Measurements from ENCODE around the gene CD2.

CD2 gene

DNA sequence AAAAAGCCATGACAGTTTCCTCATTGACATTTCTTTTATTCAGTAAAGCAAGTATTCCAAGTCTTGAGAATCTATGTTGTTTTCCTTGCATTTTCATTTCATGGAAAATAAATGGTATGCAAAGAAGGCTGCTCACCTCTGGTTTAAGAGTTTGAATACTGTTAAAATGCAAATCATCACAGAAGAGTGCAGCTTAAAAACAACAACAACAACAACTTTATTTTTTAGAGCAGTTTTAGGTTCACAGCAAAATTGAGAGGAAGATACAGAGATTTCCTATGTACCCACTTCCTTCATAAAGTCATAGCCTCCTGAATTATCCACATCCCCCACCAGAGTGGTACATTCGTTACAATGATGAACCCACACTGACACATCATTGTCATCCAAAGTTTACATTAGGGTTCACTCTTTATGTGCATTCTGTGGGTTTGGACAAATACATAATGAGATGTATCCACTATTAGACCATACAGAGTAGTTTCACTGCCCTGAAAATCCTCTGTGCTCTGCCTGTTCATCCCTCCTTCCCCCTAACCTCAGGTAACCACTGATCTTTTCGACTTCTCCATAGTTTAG lies 39.2 kb downstream of the CD2 start:
- DNase-seq (ENCODE audit: low read depth) = no peak
- TF ChIP-seq, protein P1, sequence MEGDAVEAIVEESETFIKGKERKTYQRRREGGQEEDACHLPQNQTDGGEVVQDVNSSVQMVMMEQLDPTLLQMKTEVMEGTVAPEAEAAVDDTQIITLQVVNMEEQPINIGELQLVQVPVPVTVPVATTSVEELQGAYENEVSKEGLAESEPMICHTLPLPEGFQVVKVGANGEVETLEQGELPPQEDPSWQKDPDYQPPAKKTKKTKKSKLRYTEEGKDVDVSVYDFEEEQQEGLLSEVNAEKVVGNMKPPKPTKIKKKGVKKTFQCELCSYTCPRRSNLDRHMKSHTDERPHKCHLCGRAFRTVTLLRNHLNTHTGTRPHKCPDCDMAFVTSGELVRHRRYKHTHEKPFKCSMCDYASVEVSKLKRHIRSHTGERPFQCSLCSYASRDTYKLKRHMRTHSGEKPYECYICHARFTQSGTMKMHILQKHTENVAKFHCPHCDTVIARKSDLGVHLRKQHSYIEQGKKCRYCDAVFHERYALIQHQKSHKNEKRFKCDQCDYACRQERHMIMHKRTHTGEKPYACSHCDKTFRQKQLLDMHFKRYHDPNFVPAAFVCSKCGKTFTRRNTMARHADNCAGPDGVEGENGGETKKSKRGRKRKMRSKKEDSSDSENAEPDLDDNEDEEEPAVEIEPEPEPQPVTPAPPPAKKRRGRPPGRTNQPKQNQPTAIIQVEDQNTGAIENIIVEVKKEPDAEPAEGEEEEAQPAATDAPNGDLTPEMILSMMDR (IDR thresholded peaks at IDR 0.05; ENCODE audit: insufficient read depth, low read depth, low read length, missing control alignments) = no peak

DNA sequence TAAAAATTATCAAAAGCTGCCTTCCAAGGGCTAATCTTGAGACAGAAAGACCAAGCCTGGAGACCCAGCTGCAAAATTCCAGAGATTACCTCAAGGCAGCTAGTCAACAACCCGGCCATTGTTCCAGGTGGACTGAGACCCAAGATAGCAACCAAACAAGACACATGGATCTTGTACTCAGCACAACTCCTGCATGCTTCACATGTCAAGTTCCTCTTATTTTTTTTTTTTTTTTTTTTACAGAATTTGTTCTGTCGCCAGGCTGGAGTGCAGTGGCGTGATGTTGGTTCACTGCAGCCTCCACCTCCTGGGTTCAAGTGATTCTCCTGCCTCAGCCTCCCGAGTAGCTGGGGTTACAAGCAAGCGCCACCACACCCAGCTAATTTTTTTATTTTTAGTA lies 40.1 kb downstream of the CD2 start:
- TF ChIP-seq, protein P1 (IDR thresholded peaks at IDR 0.05; ENCODE audit: insufficient read depth, low read depth, low read length, missing control alignments) = no peak
- no peak for DNase-seq (ENCODE audit: low read depth)
- no peak overlapping the region for H3K4me3 ChIP-seq (ENCODE audit: low read depth, low read length)

More for the DNA sequence above, 39.2 kb downstream of the CD2 start:
- H3K4me3 ChIP-seq (ENCODE audit: low read depth, low read length) = no peak overlapping the region

DNA sequence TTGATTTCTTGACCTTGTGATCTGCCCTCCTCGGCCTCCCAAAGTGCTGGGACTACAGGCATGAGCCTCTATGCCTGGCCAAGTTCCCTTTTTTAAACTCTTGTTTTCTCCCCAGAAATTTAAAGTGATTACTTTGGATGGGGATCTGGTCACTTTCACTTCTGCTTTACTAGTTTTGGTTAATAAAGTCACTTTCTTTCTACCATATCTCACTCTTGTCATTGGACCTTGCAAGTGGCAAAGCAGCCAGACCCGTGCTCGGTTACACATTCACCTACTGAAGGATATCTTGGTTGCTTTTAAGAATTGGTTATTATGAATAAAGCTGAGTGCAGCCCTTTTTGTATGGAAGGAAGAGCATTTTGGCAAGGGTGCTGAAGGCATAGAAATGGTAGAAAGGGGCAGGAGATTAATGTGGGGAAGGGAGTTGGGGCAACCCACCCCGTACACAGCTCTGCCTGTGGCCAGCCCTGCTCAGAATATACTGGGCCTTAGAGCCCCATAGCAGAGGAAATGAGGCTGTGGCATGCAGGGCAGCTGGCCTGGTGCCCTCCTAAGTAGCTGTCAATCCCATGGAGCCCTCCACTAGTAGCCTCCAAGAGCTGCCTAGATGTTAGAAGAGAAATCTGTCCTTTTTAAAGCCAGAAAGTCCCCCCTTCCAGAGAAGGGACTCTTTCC lies 40.7 kb downstream of the CD2 start:
- no peak overlapping the region for H3K4me3 ChIP-seq (ENCODE audit: low read depth, low read length)
- peak; percentile 88 for DNase-seq (ENCODE audit: low read depth)
- TF ChIP-seq, protein P1 (IDR thresholded peaks at IDR 0.05; ENCODE audit: insufficient read depth, low read depth, low read length, missing control alignments) = no peak

DNA sequence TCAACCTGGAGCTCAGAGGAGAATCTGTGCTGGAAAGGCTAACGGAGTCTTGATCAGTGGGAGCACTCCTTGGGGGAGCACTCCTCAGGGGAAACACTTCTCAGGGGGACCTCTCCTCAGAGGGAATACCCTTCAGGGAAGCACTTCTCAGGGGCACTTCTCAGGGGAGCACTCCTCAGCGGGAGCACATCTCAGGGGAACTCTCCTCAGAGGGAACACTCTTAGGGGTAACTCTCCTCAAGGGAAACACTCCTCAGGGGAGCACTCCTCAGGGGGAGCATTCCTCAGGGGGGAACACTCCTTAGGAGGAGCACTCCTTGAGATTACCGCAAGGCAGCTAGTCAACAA lies 41.2 kb downstream of the CD2 start:
- no peak for DNase-seq (ENCODE audit: low read depth)
- TF ChIP-seq, protein P1 (IDR thresholded peaks at IDR 0.05; ENCODE audit: insufficient read depth, low read depth, low read length, missing control alignments) = no peak
- no peak overlapping the region for H3K4me3 ChIP-seq (ENCODE audit: low read depth, low read length)

DNA sequence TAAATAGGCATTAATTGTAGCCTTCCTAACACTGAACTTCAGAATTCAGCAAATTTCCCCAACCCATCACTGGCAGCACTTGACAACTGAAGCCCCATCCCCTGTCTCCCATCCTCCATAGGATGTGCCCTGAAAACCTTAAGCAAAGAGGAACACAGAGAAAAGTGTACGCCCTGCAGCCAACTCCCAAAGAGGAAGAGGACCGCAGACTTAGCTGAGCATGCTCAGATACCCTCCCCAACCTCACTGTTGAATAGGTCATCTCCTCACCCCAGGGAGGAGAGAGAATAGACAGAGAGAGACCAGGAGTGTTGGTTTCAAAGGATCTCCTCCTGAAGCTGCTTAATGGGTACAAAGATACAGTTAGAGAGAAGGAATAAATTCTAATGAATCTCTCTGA lies 50.5 kb downstream of the CD2 start:
- DNase-seq (ENCODE audit: low read depth) = no peak

DNA sequence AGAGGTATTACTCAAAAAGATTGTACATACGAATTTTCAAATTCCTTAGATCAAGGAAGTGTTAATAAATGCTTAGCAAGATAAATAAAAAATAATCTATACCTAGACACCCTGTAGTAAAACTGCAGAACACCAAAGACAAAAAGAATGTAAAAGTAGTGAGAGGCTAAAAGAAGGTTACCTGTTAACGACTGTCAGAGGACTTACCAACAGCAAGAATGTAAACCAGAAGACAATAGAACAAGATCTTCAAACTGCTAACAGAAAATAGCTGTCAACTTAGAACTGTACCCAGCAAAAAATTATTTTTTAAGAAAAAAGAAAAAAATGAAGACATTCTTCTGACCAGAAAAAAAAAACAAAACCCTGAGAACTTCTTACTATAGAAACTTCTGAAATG lies 51.2 kb downstream of the CD2 start:
- DNase-seq (ENCODE audit: low read depth) = no peak
- TF ChIP-seq, protein P1 (IDR thresholded peaks at IDR 0.05; ENCODE audit: insufficient read depth, low read depth, low read length, missing control alignments) = no peak
- no peak overlapping the region for H3K4me3 ChIP-seq (ENCODE audit: low read depth, low read length)

More for the DNA sequence above, 50.5 kb downstream of the CD2 start:
- TF ChIP-seq, protein P1 (IDR thresholded peaks at IDR 0.05; ENCODE audit: insufficient read depth, low read depth, low read length, missing control alignments) = no peak
- H3K4me3 ChIP-seq (ENCODE audit: low read depth, low read length) = peak overlapping the region; percentile 25

DNA sequence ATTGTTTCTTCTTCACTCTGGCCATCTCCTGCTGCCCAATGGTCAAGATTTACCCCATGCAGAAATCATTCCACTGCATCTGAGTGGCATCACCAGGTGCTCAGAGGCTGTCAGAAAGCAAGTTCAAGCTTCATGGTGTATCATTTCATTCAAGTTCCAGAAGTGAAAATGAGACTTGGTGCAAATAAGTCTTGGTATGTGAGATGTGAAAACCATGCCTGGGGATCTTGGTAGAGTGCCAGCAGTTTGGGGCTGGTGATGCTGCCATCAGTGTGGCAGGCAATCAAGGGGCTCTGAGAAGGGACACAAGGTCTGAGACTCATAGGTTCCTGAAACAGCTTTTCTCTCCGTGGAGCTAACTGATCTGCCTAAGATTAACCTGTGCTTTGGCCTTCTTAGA lies 52.0 kb downstream of the CD2 start:
- DNase-seq (ENCODE audit: low read depth) = peak; percentile 91
- TF ChIP-seq, protein P1 (IDR thresholded peaks at IDR 0.05; ENCODE audit: insufficient read depth, low read depth, low read length, missing control alignments) = no peak
- H3K4me3 ChIP-seq (ENCODE audit: low read depth, low read length) = no peak overlapping the region

All from GM12865 (cell line).